DMS53 (cell line): ENCODE results near the gene EMC1.
"Not testable (repeated sequence)": the region's sequence is repeated elsewhere in the genome, so short reads cannot be mapped to it uniquely, and the experiment has no call there.

Experiments used
- DNase-seq: peaks from one replicate; lab custom pipeline; 2025; lab: John Stamatoyannopoulos, UW

The EMC1 gene

GRCh38 chr1:19260211-19261138, 9.2 kb upstream of the EMC1 start:
- DNase-seq, result peak; percentile 99

GRCh38 chr1:19258353-19258752, 7.0 kb upstream of the EMC1 start:
- no peak for DNase-seq

GRCh38 chr1:19257178-19257914, 6.0 kb upstream of the EMC1 start:
- peak; percentile 27 for DNase-seq

GRCh38 chr1:19256301-19256700, 5.0 kb upstream of the EMC1 start:
- DNase-seq, result not testable (repeated sequence)

- DNase-seq, result no peak
Observed at GRCh38 chr1:19255288-19255687, 4.0 kb upstream of the EMC1 start.

GRCh38 chr1:19254416-19254815, 3.1 kb upstream of the EMC1 start:
- no peak for DNase-seq

GRCh38 chr1:19250629-19251304, 557 bp downstream of the EMC1 start:
- DNase-seq, result peak; percentile 49

GRCh38 chr1:19240673-19241538, 10.4 kb downstream of the EMC1 start:
- DNase-seq, result peak; percentile 78

GRCh38 chr1:19239876-19240275, 11.4 kb downstream of the EMC1 start:
- no peak for DNase-seq

- DNase-seq, result no peak
Observed at GRCh38 chr1:19234224-19234623, 17.1 kb downstream of the EMC1 start.

GRCh38 chr1:19232524-19232846, 18.8 kb downstream of the EMC1 start:
- DNase-seq, result peak; percentile 18

GRCh38 chr1:19231736-19232523, 19.4 kb downstream of the EMC1 start:
- not testable (repeated sequence) for DNase-seq

GRCh38 chr1:19229828-19230325, 21.4 kb downstream of the EMC1 start:
- no peak for DNase-seq

- peak; percentile 34 for DNase-seq
Observed at GRCh38 chr1:19229229-19229628, 22.1 kb downstream of the EMC1 start.

GRCh38 chr1:19222979-19223824, 28.1 kb downstream of the EMC1 start:
- DNase-seq, result no peak

- no peak for DNase-seq
Observed at GRCh38 chr1:19222573-19222972, 28.8 kb downstream of the EMC1 start.

GRCh38 chr1:19220991-19221390, 30.3 kb downstream of the EMC1 start:
- DNase-seq, result peak; percentile 72

GRCh38 chr1:19220080-19220846, 31.1 kb downstream of the EMC1 start:
- DNase-seq, result no peak

GRCh38 chr1:19219451-19219850, 31.9 kb downstream of the EMC1 start:
- DNase-seq, result no peak
